Stimulated activated CD4-positive, alpha-beta T cell treated with anti-CD3 and anti-CD28 coated beads, Interleukin-15, amount 100 ng/mL, for 24 hours (primary cell): ENCODE measurements around the gene TLR5.

Experiments
- DNase-seq: peaks from one replicate; pipeline ENCODE4 v3.0.0-alpha.2; 2020

The TLR5 gene

DNA sequence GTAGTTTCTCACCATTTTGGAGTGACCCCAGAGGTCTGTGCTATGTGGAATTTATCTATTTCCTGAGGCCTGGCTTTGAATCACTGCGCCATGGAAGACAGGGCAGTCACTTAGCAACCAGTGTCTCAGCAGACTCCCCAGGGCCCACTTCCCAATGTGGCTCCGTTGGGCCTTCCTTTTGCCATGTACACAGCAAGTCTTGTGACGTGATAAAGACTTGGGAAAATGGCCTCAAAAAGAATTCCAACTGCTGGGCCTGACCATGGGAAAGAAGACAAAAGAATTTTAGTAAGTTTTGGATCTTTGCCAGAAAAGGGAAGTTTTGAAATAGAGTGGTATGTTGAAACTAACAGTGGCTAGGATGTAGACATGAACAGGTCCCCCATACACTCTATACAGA is 36.2 kb downstream of the TLR5 start:
- DNase-seq, result no peak

DNA sequence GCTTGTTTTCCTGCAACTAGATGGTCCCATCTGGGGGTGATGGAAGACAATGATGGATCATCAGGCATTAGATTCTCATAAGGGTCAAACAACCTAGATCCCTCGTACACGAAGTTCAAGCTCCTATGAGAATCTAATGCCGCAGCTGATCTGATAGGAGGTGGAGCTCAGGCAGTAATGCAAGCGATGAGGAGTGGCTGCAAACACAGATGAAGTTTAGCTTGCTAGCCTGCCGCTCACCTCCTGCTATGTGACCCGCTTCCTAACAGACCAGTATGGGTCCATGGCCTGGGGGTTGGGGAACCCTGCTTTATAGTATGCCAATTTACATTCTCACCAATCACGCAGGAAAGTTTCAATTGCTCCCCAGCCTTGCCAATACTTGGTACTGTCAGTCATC is 37.5 kb downstream of the TLR5 start:
- no peak for DNase-seq

GRCh38 chr1:223102797-223103533 is 40.1 kb downstream of the TLR5 start:
- DNase-seq, result no peak

- DNase-seq, result no peak
Measured at GRCh38 chr1:223097713-223098112, 45.3 kb downstream of the TLR5 start.

DNA sequence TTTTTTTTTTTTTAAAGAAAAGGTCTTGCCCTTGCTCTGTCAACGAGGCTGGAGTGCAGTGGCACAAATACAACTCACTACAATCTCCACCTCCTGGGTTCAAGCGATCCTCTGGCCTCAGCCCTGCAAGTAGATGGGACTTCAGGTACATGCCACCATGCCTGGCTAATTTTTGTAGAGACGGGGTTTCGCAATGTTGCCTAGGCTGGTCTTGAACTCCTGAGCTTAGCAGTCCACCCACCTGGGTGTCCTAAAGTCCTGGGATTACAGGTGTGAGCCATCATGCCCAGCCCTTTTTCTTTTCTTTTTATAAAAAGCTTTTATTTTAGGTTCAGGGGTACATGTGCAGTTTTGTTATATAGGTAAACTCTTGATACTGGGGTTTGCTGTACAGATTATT is 47.2 kb downstream of the TLR5 start:
- no peak for DNase-seq

DNA sequence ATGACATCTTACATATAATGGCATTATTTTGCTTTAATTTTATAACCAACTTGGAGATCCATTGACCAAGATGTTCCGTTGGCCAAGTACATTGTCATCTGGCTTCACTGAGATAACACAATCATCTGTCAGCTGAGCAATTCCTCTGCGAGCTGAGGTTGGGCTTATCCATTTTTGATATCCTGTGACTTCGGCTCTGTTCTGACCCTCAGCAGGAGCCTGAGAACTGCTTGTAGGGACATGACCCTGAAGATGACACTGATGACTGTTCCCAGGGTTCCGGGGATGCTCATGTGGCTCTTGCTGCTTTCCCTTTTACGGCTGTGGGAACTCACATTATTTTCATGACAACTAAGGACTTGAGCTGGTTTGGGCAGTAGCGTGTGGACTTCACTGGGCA is 51.2 kb downstream of the TLR5 start:
- no peak for DNase-seq

GRCh38 chr1:223089250-223089649 is 53.8 kb downstream of the TLR5 start:
- no peak for DNase-seq

- no peak for DNase-seq
Measured at GRCh38 chr1:223088713-223089240, 54.3 kb downstream of the TLR5 start.

GRCh38 chr1:223087291-223088255 is 55.5 kb downstream of the TLR5 start:
- no peak for DNase-seq

- no peak for DNase-seq
Measured at GRCh38 chr1:223084464-223084866, 58.6 kb downstream of the TLR5 start.

- DNase-seq, result no peak
Measured at GRCh38 chr1:223083831-223084230, 59.2 kb downstream of the TLR5 start.

DNA sequence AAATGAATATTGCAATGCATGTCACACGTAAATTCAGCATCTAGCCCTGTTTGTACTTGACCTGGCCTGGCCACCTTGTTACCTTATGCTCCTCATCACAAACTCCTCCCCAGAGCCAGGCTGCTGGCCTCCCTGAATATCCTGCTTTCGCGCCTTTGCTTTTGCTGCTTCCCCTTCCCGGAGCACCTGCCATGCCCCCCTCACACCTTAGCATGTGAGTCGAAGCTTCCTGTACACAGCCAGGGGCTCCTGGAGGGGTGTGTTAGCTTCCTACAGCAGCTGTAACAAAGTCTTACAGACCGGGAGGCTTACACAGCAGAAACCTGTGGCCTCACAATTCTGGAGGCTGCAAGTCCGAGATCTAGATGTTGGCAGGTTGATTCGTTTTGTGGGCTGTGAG is 60.1 kb downstream of the TLR5 start:
- DNase-seq, result no peak

- DNase-seq, result peak; percentile 81
Measured at GRCh38 chr1:223081181-223081994, 61.7 kb downstream of the TLR5 start.

DNA sequence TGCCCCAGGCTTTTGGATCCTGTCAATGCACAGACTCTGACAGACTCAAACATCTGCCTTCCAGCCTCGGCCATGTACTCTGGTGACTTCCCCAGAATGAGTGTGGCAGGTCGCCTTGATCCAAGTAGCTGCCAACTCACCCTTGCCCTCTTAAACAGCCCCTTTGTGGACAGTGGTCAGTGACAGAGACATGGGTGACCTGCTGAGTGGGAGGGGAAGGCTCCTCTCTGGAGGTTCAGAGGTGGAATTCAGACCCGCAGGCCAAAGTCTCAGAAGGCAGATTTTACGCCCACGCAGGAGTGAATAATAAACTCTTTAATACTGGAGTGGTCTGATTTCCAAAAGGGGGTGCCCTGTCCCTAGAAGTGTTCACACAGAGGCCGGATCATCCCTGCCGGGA is 63.5 kb downstream of the TLR5 start:
- no peak for DNase-seq

GRCh38 chr1:223077247-223077833 is 65.7 kb downstream of the TLR5 start:
- no peak for DNase-seq

GRCh38 chr1:223076362-223076761 is 66.7 kb downstream of the TLR5 start:
- DNase-seq, result no peak

DNA sequence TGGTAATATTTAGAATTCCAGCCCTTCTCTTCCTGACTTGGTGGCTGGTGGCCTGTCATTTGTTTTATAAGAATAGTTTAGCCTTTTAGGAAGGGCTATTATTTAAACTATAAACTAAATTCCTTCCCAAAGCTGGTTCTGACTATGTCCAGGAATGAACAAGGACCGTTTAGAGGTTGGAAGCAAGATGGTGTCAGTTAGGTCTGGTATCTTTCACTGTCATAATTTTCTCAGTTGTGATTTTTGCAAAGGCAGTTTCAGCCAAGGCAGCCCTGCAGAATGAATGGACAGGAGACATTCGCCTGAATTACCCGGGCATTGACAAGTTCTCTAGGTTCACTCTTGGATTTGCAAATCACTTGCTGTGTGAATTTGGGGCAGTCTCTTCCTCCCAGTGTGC is 67.2 kb downstream of the TLR5 start:
- DNase-seq, result no peak

DNA sequence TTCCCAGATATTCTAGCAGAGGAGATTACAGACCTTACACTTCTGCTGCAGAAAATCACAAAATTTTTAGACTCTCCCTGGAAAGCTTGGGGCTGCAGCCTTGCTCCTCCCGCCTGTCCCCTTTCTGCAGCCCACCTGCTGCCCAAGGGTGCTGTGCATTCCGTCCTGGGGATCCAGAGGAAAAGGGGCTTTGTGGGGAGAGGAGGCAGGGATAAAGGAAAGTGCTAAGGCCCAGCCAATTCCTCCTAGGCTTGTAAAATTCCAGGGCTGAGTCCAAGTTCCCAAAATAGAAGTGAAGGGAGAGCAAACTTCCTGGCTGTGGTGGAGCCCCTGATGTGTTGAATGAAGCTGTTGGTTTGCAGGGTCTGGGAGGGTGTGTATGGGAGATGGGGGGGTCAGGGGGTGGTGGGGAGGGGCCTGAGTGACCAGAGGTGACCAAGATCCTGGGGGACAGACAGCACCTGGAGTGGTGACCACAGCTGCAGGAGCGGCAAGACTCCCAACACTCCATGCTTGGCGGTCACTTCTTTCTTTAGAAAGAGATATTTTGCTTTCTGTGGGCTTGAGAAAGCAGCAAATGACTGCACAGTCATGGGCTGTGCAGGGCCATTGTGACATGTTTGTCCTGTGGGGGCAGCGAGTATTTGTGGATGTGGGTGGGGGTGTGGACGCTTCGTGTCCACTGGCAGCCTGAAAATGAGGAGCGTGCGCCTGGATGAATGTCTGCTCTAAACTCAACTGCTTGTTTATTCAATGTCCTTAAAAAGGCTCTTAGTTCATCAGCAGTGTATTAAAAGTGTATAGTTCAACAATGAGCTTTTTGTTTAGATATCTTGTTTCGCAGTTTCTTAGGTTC is 68.4 kb downstream of the TLR5 start:
- DNase-seq, result no peak

DNA sequence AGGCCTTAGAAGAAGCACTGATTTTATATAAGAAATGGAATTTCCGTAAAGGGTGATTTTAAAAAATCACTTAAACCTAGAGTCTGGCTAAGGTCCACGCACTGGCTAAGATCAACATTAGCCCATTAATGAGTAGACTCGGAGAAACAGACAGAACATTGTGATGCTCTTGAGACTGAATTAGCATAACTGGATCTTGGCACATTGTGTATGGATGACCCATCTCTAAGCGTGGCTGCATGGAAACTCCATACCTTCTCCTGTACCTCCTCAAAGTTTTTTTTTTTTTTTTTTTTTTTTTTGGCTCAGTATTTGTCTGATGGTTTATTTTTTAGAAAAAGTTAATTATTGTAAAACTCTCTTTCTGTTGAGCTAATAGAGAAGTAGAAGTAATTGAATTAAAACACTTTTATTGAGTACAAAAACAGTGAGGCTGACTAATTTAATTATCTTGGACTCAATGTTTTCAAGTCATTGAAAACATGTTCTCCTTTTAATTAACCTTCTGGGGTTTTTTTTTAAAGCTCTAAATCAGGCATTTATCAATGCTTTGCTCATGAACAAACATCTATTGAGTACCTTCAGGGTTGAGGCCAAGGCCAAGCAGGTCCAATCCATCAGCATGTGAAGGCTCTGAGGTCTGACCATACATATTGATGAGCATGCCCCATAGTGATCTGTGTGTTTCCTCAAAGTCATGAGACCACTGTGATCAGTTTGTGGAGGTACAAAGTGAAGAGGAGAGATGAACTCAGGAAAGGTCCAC is 74.0 kb downstream of the TLR5 start:
- no peak for DNase-seq

GRCh38 chr1:223067914-223068313 is 75.1 kb downstream of the TLR5 start:
- DNase-seq, result no peak

GRCh38 chr1:223066415-223066814 is 76.6 kb downstream of the TLR5 start:
- DNase-seq, result no peak
